ENCODE measurements around the gene GRPEL2. TPM values are rescaled to one million over a fixed set of nuclear protein-coding genes. Genes with fewer than 3 reads are reported as not detected.

GRPEL2 gene
- total RNA-seq, 5 donors from 2014 or later (not counting 1 experiment from before 2014, with no cell fraction given): 14.2 to 38.7 (median 31.5) TPM

- no peak overlapping the region for H3K4me3 Mint-ChIP-seq
- DNase-seq (no peak), ATAC-seq (replicated peaks in 1 of 4) (no peak)
- Histone ChIP-seq H3K9me3 (no peaks in the 10 kb centered on the region), H3K27me3 (replicated peaks in 1 of 2; ENCODE audit: control insufficient read depth in 2 of 2, extremely low read depth in 1 of 2, insufficient read depth in 2 of 2, low read length in 1 of 2) (peaks cover 0 to 38% of the 10 kb centered on the region in 2 experiments), H3K27ac (ENCODE audit: low read length) (no peak overlapping the region), H3K4me3 (ENCODE audit: control insufficient read depth in 1 of 2, extremely low read depth in 1 of 2, low read length in 1 of 2) (no peak overlapping the region), H3K36me3 (ENCODE audit: control insufficient read depth in 2 of 2, extremely low read depth in 1 of 2, insufficient read depth in 1 of 2, low read length in 1 of 2) (no peaks in the 10 kb centered on the region), H3K4me1 (ENCODE audit: control insufficient read depth in 1 of 2, extremely low read depth in 1 of 2, insufficient read depth in 2 of 2, low read length in 2 of 2) (peaks cover 37 to 41% of the 10 kb centered on the region in 2 experiments)
- no peaks in the 10 kb centered on the region for H3K9me3 Mint-ChIP-seq
- no peak overlapping the region for H3K27ac Mint-ChIP-seq
- ChIA-PET CTCF (interaction anchor here in 1 of 2 donors (1.9 kb wide), 1 partner anchor 71 kb away, joined by 5 read pairs; no protein-coding TSS in a partner anchor), POLR2A (no interaction called here)
- no peaks in the 10 kb centered on the region for H3K36me3 Mint-ChIP-seq
- no peaks in the 10 kb centered on the region for H3K27me3 Mint-ChIP-seq
- WGBS (ENCODE audit: insufficient coverage): 86% methylated on average over 6 of the region's 6 CpGs
- H3K4me1 Mint-ChIP-seq: peaks cover 37 to 39% (median 38%) of the 10 kb centered on the region in 3 donors
Measured at GRCh38 chr5:149300441-149300840, 44.9 kb upstream of the GRPEL2 start.

GRCh38 chr5:149301049-149301743 lies 44.1 kb upstream of the GRPEL2 start:
- Histone ChIP-seq H3K4me3 (ENCODE audit: control insufficient read depth in 1 of 2, extremely low read depth in 1 of 2, low read length in 1 of 2) (no peak overlapping the region), H3K9me3 (no peaks in the 10 kb centered on the region), H3K27ac (ENCODE audit: low read length) (no peak overlapping the region), H3K36me3 (ENCODE audit: control insufficient read depth in 2 of 2, extremely low read depth in 1 of 2, insufficient read depth in 1 of 2, low read length in 1 of 2) (no peaks in the 10 kb centered on the region), H3K4me1 (ENCODE audit: control insufficient read depth in 1 of 2, extremely low read depth in 1 of 2, insufficient read depth in 2 of 2, low read length in 2 of 2) (peaks cover 30 to 33% of the 10 kb centered on the region in 2 experiments), H3K27me3 (replicated peaks in 1 of 2; ENCODE audit: control insufficient read depth in 2 of 2, extremely low read depth in 1 of 2, insufficient read depth in 2 of 2, low read length in 1 of 2) (peaks cover 0 to 40% of the 10 kb centered on the region in 2 experiments)
- Mint-ChIP-seq H3K9me3 (no peaks in the 10 kb centered on the region), H3K36me3 (no peaks in the 10 kb centered on the region), H3K4me3 (no peak overlapping the region), H3K27ac (no peak overlapping the region), H3K4me1 (peaks cover 30 to 33% (median 32%) of the 10 kb centered on the region in 3 donors), H3K27me3 (no peaks in the 10 kb centered on the region)
- DNase-seq (no peak), ATAC-seq (replicated peaks in 1 of 4) (no peak)
- POLR2A ChIA-PET: no interaction called here
- CTCF ChIA-PET: interaction anchor here in 1 of 2 donors (1.9 kb wide), 1 partner anchor 71 kb away, joined by 5 read pairs; no protein-coding TSS in a partner anchor
- WGBS (ENCODE audit: insufficient coverage): 85% methylated on average over 8 of the region's 13 CpGs

GRCh38 chr5:149301744-149302380 lies 43.4 kb upstream of the GRPEL2 start:
- 84% methylated on average over 6 of the region's 8 CpGs for WGBS (ENCODE audit: insufficient coverage)
- Histone ChIP-seq H3K27me3 (replicated peaks in 1 of 2; ENCODE audit: control insufficient read depth in 2 of 2, extremely low read depth in 1 of 2, insufficient read depth in 2 of 2, low read length in 1 of 2) (peaks cover 0 to 42% of the 10 kb centered on the region in 2 experiments), H3K4me1 (ENCODE audit: control insufficient read depth in 1 of 2, extremely low read depth in 1 of 2, insufficient read depth in 2 of 2, low read length in 2 of 2) (peaks cover 25 to 30% of the 10 kb centered on the region in 2 experiments), H3K36me3 (ENCODE audit: control insufficient read depth in 2 of 2, extremely low read depth in 1 of 2, insufficient read depth in 1 of 2, low read length in 1 of 2) (no peaks in the 10 kb centered on the region), H3K9me3 (no peaks in the 10 kb centered on the region), H3K27ac (ENCODE audit: low read length) (no peak overlapping the region), H3K4me3 (ENCODE audit: control insufficient read depth in 1 of 2, extremely low read depth in 1 of 2, low read length in 1 of 2) (no peak overlapping the region)
- Mint-ChIP-seq H3K9me3 (no peaks in the 10 kb centered on the region), H3K36me3 (no peaks in the 10 kb centered on the region), H3K4me3 (no peak overlapping the region), H3K27me3 (no peaks in the 10 kb centered on the region), H3K27ac (no peak overlapping the region), H3K4me1 (peaks cover 24 to 28% (median 25%) of the 10 kb centered on the region in 3 donors)
- no peak for DNase-seq
- ChIA-PET CTCF (interaction anchor here in 1 of 2 donors (0.5 to 0.6 kb wide), 2 partner anchors 861 to 1819 kb away, joined by 3 read pairs; no protein-coding TSS in a partner anchor), POLR2A (no interaction called here)
- no peak for ATAC-seq (replicated peaks in 1 of 4)

GRCh38 chr5:149302641-149303040 lies 42.7 kb upstream of the GRPEL2 start:
- H3K27ac ChIP-seq (ENCODE audit: low read length): no peak overlapping the region
- H3K4me1 ChIP-seq (ENCODE audit: control insufficient read depth in 1 of 2, extremely low read depth in 1 of 2, insufficient read depth in 2 of 2, low read length in 2 of 2): peaks cover 18 to 22% of the 10 kb centered on the region in 2 experiments
- POLR2A ChIA-PET: no interaction called here
- no peaks in the 10 kb centered on the region for H3K36me3 Mint-ChIP-seq
- DNase-seq (no peak), ATAC-seq (replicated peaks in 1 of 4) (no peak)
- no peak overlapping the region for H3K27ac Mint-ChIP-seq
- H3K4me3 ChIP-seq (ENCODE audit: control insufficient read depth in 1 of 2, extremely low read depth in 1 of 2, low read length in 1 of 2): no peak overlapping the region
- no peaks in the 10 kb centered on the region for H3K36me3 ChIP-seq (ENCODE audit: control insufficient read depth in 2 of 2, extremely low read depth in 1 of 2, insufficient read depth in 1 of 2, low read length in 1 of 2)
- H3K9me3 Mint-ChIP-seq: no peaks in the 10 kb centered on the region
- H3K4me1 Mint-ChIP-seq: peaks cover 17 to 24% (median 21%) of the 10 kb centered on the region in 3 donors
- WGBS (ENCODE audit: insufficient coverage): 100% methylated on average over 1 of the region's 5 CpGs
- H3K4me3 Mint-ChIP-seq: no peak overlapping the region
- no peaks in the 10 kb centered on the region for H3K9me3 ChIP-seq
- peaks cover 0 to 42% of the 10 kb centered on the region in 2 experiments for H3K27me3 ChIP-seq (replicated peaks in 1 of 2; ENCODE audit: control insufficient read depth in 2 of 2, extremely low read depth in 1 of 2, insufficient read depth in 2 of 2, low read length in 1 of 2)
- CTCF ChIA-PET: no interaction called here
- no peaks in the 10 kb centered on the region for H3K27me3 Mint-ChIP-seq

GRCh38 chr5:149303210-149303609 lies 42.1 kb upstream of the GRPEL2 start:
- ChIA-PET POLR2A (no interaction called here), CTCF (no interaction called here)
- Mint-ChIP-seq H3K36me3 (no peaks in the 10 kb centered on the region), H3K4me3 (no peak overlapping the region), H3K4me1 (peaks cover 13 to 19% (median 17%) of the 10 kb centered on the region in 3 donors), H3K27me3 (no peaks in the 10 kb centered on the region), H3K9me3 (no peaks in the 10 kb centered on the region), H3K27ac (no peak overlapping the region)
- no peak for ATAC-seq (replicated peaks in 1 of 4)
- Histone ChIP-seq H3K27ac (ENCODE audit: low read length) (no peak overlapping the region), H3K4me3 (ENCODE audit: control insufficient read depth in 1 of 2, extremely low read depth in 1 of 2, low read length in 1 of 2) (no peak overlapping the region), H3K27me3 (replicated peaks in 1 of 2; ENCODE audit: control insufficient read depth in 2 of 2, extremely low read depth in 1 of 2, insufficient read depth in 2 of 2, low read length in 1 of 2) (peaks cover 0 to 42% of the 10 kb centered on the region in 2 experiments), H3K4me1 (ENCODE audit: control insufficient read depth in 1 of 2, extremely low read depth in 1 of 2, insufficient read depth in 2 of 2, low read length in 2 of 2) (peaks cover 13 to 17% of the 10 kb centered on the region in 2 experiments), H3K36me3 (ENCODE audit: control insufficient read depth in 2 of 2, extremely low read depth in 1 of 2, insufficient read depth in 1 of 2, low read length in 1 of 2) (no peaks in the 10 kb centered on the region), H3K9me3 (no peaks in the 10 kb centered on the region)
- WGBS (ENCODE audit: insufficient coverage): no CpG with 5 or more reads among the region's 4 CpGs
- no peak for DNase-seq

GRCh38 chr5:149304195-149305078 lies 40.9 kb upstream of the GRPEL2 start:
- DNase-seq (no peak), ATAC-seq (replicated peaks in 1 of 4) (no peak)
- Histone ChIP-seq H3K27ac (ENCODE audit: low read length) (no peak overlapping the region), H3K9me3 (no peaks in the 10 kb centered on the region), H3K4me1 (ENCODE audit: control insufficient read depth in 1 of 2, extremely low read depth in 1 of 2, insufficient read depth in 2 of 2, low read length in 2 of 2) (peaks cover under 1 to 6% of the 10 kb centered on the region in 2 experiments), H3K36me3 (ENCODE audit: control insufficient read depth in 2 of 2, extremely low read depth in 1 of 2, insufficient read depth in 1 of 2, low read length in 1 of 2) (no peaks in the 10 kb centered on the region), H3K4me3 (ENCODE audit: control insufficient read depth in 1 of 2, extremely low read depth in 1 of 2, low read length in 1 of 2) (no peak overlapping the region), H3K27me3 (replicated peaks in 1 of 2; ENCODE audit: control insufficient read depth in 2 of 2, extremely low read depth in 1 of 2, insufficient read depth in 2 of 2, low read length in 1 of 2) (peaks cover 0 to 37% of the 10 kb centered on the region in 2 experiments)
- H3K27ac Mint-ChIP-seq: no peak overlapping the region
- H3K27me3 Mint-ChIP-seq: no peaks in the 10 kb centered on the region
- POLR2A ChIA-PET: no interaction called here
- no peaks in the 10 kb centered on the region for H3K9me3 Mint-ChIP-seq
- 64% methylated on average over 6 of the region's 11 CpGs for WGBS (ENCODE audit: insufficient coverage)
- CTCF ChIA-PET: interaction anchor here in 1 of 2 donors (0.5 kb wide), 1 partner anchor 1122 kb away, joined by 4 read pairs; no protein-coding TSS in a partner anchor
- no peak overlapping the region for H3K4me3 Mint-ChIP-seq
- peaks cover 4 to 7% (median 7%) of the 10 kb centered on the region in 3 donors for H3K4me1 Mint-ChIP-seq
- no peaks in the 10 kb centered on the region for H3K36me3 Mint-ChIP-seq
